Activated CD8-positive, alpha-beta T cell treated with anti-CD3 and anti-CD28 coated beads for 36 hours (primary cell): ENCODE measurements around the gene WEE2. TPM values are rescaled to one million over a fixed set of nuclear protein-coding genes. Genes with fewer than 3 reads are reported as not detected.
"Not testable (repeated sequence)": the region's sequence is repeated elsewhere in the genome, so short reads cannot be mapped to it uniquely, and the experiment has no call there.

Experiments
- ATAC-seq: fragments of 200-7000 bp; cut with Tn5 transposase; one replicate; pipeline ENCODE4 v1.10.0; 2021; ENCODE audit warnings: mild to moderate bottlenecking, moderate library complexity
- CTCF ChIA-PET: fragments of 350-600 bp; sonication (Branson Sonifier 250); formaldehyde crosslinking; loops from one replicate; lab custom pipeline; 2021; ENCODE audit warnings: antibody characterized with exemption; lab: Charles Lee
- POLR2A ChIA-PET: fragments of 350-600 bp; sonication (Branson Sonifier 250); formaldehyde crosslinking; loops from one replicate; lab custom pipeline; 2021; ENCODE audit warnings: antibody characterized with exemption; lab: Charles Lee
- DNase-seq: peaks from one replicate; pipeline ENCODE4 v3.0.0-alpha.2; 2020
- H3K27ac Mint-ChIP-seq: one replicate; pipeline ENCODE4 v1.8.0; 2021; ENCODE audit warnings: mild to moderate bottlenecking, mixed read lengths
- H3K27me3 Mint-ChIP-seq: one replicate; pipeline ENCODE4 v1.8.0; 2021; ENCODE audit warnings: mixed read lengths
- H3K36me3 Mint-ChIP-seq: one replicate; pipeline ENCODE4 v1.8.0; 2021; ENCODE audit warnings: low read depth, mixed read lengths
- H3K4me1 Mint-ChIP-seq: one replicate; pipeline ENCODE4 v1.8.0; 2021; ENCODE audit warnings: low read depth, mixed read lengths
- H3K4me3 Mint-ChIP-seq: one replicate; pipeline ENCODE4 v1.8.0; 2021; ENCODE audit warnings: mild to moderate bottlenecking, moderate library complexity, mixed read lengths
- H3K9me3 Mint-ChIP-seq: one replicate; pipeline ENCODE4 v1.8.0; 2021; ENCODE audit warnings: mixed read lengths
- intact Hi-C: fragments of 100-400 bp; cut with micrococcal nuclease; formaldehyde crosslinking; loops from one replicate; pipeline ENCODE4 v1.10.0; 2022
- total RNA-seq, 2 experiments: library from RNA; stranded (reverse); gene quantifications; one replicate each; pipeline ENCODE4 v1.2.3, GENCODE V29; 2021
- TF ChIP-seq, protein P1 (sequence below): fragments of 200-600 bp; IDR thresholded peaks from one replicate; pipeline ENCODE4 v1.8.0; 2022; ENCODE audit warnings: antibody characterized with exemption, mild to moderate bottlenecking

Gene WEE2
- total RNA-seq, 2 experiments from 2014 or later = not detected

DNA sequence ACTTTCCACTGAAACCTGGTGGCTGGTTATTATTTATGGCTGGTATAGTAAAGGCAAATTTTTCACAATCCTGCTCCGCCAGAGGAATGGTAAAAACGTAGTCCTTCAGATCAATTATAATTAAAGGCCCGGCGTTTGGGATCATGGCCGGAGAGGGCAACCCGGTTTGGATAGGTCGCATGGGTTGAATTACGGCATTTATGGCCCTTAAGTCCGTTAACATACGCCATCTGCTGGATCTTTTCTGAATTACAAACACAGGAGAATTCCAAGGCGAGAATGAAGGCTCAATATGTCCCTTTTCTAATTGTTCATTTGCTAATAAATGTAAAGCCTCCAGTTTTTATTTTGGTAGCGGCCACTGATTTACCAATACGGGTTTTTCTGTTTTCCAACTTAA is 44.5 kb downstream of the WEE2 start:
- no peak overlapping the region for H3K27ac Mint-ChIP-seq
- H3K36me3 Mint-ChIP-seq = peaks cover 75% of the 10 kb centered on the region
- H3K4me1 Mint-ChIP-seq = no peaks in the 10 kb centered on the region
- peaks cover 21% of the 10 kb centered on the region for H3K9me3 Mint-ChIP-seq
- no peak for DNase-seq
- H3K27me3 Mint-ChIP-seq = no peaks in the 10 kb centered on the region
- ChIA-PET CTCF (interaction anchor here (0.6 to 1.0 kb wide), 3 partner anchors 10 to 30 kb away, joined by 3 to 6 read pairs (median 3); partner anchors contain the start of gene SSBP1), POLR2A (no interaction called here)
- TF ChIP-seq, protein P1, sequence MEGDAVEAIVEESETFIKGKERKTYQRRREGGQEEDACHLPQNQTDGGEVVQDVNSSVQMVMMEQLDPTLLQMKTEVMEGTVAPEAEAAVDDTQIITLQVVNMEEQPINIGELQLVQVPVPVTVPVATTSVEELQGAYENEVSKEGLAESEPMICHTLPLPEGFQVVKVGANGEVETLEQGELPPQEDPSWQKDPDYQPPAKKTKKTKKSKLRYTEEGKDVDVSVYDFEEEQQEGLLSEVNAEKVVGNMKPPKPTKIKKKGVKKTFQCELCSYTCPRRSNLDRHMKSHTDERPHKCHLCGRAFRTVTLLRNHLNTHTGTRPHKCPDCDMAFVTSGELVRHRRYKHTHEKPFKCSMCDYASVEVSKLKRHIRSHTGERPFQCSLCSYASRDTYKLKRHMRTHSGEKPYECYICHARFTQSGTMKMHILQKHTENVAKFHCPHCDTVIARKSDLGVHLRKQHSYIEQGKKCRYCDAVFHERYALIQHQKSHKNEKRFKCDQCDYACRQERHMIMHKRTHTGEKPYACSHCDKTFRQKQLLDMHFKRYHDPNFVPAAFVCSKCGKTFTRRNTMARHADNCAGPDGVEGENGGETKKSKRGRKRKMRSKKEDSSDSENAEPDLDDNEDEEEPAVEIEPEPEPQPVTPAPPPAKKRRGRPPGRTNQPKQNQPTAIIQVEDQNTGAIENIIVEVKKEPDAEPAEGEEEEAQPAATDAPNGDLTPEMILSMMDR = peak; percentile 78
- no peak for ATAC-seq
- H3K4me3 Mint-ChIP-seq = no peak overlapping the region
- intact Hi-C loops = no loop called here

DNA sequence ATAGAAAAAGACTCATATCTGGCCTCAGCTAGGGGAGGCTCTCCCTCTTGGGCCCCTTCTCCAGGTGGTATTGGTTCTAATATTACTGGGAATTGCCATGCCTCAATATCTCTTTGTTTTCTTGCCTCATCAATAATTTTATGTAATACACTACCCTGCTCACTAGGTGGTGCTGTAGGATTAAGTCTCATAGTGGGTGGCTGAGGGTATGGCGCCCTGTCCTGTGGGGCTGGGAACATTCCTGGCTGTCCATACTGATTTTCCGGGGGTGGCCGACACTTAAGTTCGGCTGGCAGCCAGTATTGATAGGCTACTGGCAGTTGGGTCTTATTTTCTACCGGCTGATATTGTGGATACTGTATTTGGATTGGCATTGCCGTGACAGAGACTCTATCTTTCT is 46.8 kb downstream of the WEE2 start:
- ChIA-PET POLR2A (no interaction called here), CTCF (interaction anchor here (1.5 kb wide), 1 partner anchor 13 kb away, joined by 7 read pairs; no protein-coding TSS in a partner anchor)
- TF ChIP-seq, protein P1 = peak; percentile 61
- Mint-ChIP-seq H3K27me3 (no peaks in the 10 kb centered on the region), H3K36me3 (peaks cover 74% of the 10 kb centered on the region), H3K9me3 (peaks cover 20% of the 10 kb centered on the region), H3K4me1 (no peaks in the 10 kb centered on the region), H3K4me3 (no peak overlapping the region), H3K27ac (no peak overlapping the region)
- no peak for ATAC-seq
- intact Hi-C loops = no loop called here
- DNase-seq = peak; percentile 5

DNA sequence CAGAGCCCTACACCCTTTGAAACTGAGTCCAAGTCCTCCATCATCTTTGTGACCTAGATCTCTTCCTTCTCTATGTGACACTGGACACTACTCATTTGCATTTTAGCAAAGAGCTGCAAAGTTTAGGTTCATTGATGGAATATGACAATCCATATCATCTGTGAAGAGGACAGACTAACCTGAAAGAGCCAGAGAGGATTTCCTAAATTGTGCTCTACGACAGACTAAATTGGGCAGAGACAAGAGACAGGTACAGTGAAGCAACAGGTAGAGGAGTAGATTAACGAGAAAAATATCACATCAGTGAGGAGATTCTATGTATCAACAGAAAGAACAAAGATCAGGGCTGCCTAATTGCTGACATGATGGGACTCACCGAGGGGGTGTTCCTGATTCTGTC is 55.6 kb downstream of the WEE2 start, which contains the start of gene TAS2R3:
Gene TAS2R3, plus strand, starts transcription at position 301 of the 400 bp plus-strand sequence. Its CDS starts 62 bp downstream, at position 363.
- Mint-ChIP-seq H3K36me3 (peaks cover 53% of the 10 kb centered on the region), H3K27me3 (no peaks in the 10 kb centered on the region), H3K9me3 (no peaks in the 10 kb centered on the region), H3K4me3 (no peak within 1 kb of the TSS), H3K27ac (no peak within 1 kb of the TSS), H3K4me1 (no peaks in the 10 kb centered on the region)
- POLR2A ChIA-PET = interaction anchor here (1.1 kb wide), 1 partner anchor 22 kb away, joined by 3 read pairs; no protein-coding TSS in a partner anchor
- DNase-seq = no peak
- intact Hi-C loops = no loop called here
- TF ChIP-seq, protein P1 = no peak
- no peak for ATAC-seq
- CTCF ChIA-PET = interaction anchor here (1.1 to 1.8 kb wide), 4 partner anchors 10 to 109 kb away, joined by 4 to 6 read pairs (median 4); no protein-coding TSS in a partner anchor

DNA sequence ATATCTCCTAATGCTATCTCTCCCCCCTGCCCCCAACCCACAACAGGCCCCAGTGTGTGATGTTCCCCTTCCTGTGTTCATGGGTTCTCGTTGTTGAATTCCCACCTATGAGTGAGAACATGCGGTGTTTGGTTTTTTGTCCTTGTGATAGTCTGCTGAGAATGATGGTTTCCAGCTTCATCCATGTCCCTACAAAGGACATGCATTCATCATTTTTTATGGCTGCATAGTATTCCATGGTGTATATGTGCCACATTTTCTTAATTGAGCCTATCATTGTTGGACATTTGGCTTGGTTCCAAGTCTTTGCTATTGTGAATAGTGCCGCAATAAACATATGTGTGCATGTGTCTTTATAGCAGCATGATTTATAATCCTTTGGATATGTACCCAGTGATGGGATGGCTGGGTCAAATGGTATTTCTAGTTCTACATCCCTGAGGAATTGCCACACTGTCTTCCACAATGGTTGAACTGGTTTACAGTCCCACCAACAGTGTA is 62.0 kb downstream of the WEE2 start:
- CTCF ChIA-PET, POLR2A ChIA-PET, H3K27me3 Mint-ChIP-seq, H3K4me3 Mint-ChIP-seq, intact Hi-C loops, H3K4me1 Mint-ChIP-seq, H3K27ac Mint-ChIP-seq, DNase-seq, ATAC-seq, H3K9me3 Mint-ChIP-seq: not testable (repeated sequence)
- H3K36me3 Mint-ChIP-seq = peaks cover 50% of the 10 kb centered on the region

DNA sequence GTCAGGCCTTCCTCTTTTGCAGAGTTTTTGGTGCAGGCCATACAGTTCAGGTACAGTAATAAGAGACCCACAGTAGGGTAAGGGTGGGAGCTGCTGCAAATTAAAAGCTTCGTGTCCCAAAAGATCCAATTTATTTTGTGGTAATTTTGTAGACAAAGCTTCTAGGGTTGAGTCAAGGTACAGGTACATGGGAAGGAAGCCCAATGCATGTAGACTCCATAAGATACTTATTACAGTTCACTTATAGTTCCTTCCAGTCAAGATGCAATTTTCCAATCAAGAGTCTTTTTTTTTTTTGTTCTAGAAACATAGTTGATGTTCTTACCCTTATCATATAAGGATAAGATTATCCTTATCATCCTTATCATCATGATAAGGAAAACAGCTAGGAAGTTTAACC is 68.2 kb downstream of the WEE2 start, which contains the start of gene TAS2R4:
Gene TAS2R4, plus strand, starts transcription at position 301 of the 400 bp plus-strand sequence. CDS start 1,815 bp downstream, outside the sequence.
- ChIA-PET POLR2A (no interaction called here), CTCF (interaction anchor here (2.1 kb wide), 1 partner anchor 10 kb away, joined by 12 read pairs; no protein-coding TSS in a partner anchor)
- peaks cover 3% of the 10 kb centered on the region for H3K4me1 Mint-ChIP-seq
- intact Hi-C loops = no loop called here
- H3K27ac Mint-ChIP-seq = no peak within 1 kb of the TSS
- H3K9me3 Mint-ChIP-seq = no peaks in the 10 kb centered on the region
- H3K27me3 Mint-ChIP-seq = no peaks in the 10 kb centered on the region
- H3K4me3 Mint-ChIP-seq = no peak within 1 kb of the TSS
- ATAC-seq = no peak
- TF ChIP-seq, protein P1 = no peak
- DNase-seq = no peak
- peaks cover 49% of the 10 kb centered on the region for H3K36me3 Mint-ChIP-seq

Other genes starting within 250 kb of the WEE2 start
- 10 to 100 TPM; 70.1 to 73.7 TPM for gene AGK, start 156.9 kb upstream of the WEE2 start, total RNA-seq
- 10 to 100 TPM; 28.6 to 32.2 TPM for gene DENND11, start 6.2 kb upstream of the WEE2 start, total RNA-seq
- 100 to 1,000 TPM; 247 to 249 TPM for gene SSBP1, start 30.0 kb downstream of the WEE2 start, total RNA-seq
- gene TAS2R3, start 55.7 kb downstream of the WEE2 start, total RNA-seq = 1 to 10 TPM in 1 of 2 experiments, under 1 TPM in 1; 0.94 to 1.0 TPM
- under 1 TPM; 0.43 to 0.54 TPM for gene TAS2R4, start 68.3 kb downstream of the WEE2 start, total RNA-seq
- 1 to 10 TPM in 1 of 2 experiments, under 1 TPM in 1; 0.83 to 1.8 TPM for gene TAS2R5, start 81.9 kb downstream of the WEE2 start, total RNA-seq
- gene PRSS37, start 133.1 kb downstream of the WEE2 start, total RNA-seq = not detected
- gene OR9A4, start 208.0 kb downstream of the WEE2 start, total RNA-seq = not detected
- not detected for gene CLEC5A, start 238.6 kb downstream of the WEE2 start, total RNA-seq